Panc1 (cell line): ENCODE results near the gene PGC.

Source experiments
- CTCF ChIP-seq: fragments of 450-650 bp; IDR thresholded peaks from 2 replicates; pipeline ENCODE4 v1.5.1; 2017; ENCODE audit warnings: mild to moderate bottlenecking
- POLR2AphosphoS5 ChIP-seq: IDR thresholded peaks from 2 replicates; pipeline ENCODE4 v1.6.1; 2012; ENCODE audit warnings: mild to moderate bottlenecking, low read depth, low read length, moderate library complexity
- SIN3A ChIP-seq: IDR thresholded peaks from 2 replicates; pipeline ENCODE4 v1.6.1; 2012; ENCODE audit warnings: low read depth, mild to moderate bottlenecking, low read length, moderate library complexity, borderline replicate concordance; ENCODE audit not compliant: insufficient read depth
- TCF7L2 ChIP-seq: IDR thresholded peaks from 2 replicates; pipeline ENCODE4 v1.6.1; 2011; ENCODE audit warnings: mild to moderate bottlenecking, low read depth, low read length, inconsistent platforms
- TF ChIP-seq, protein P1 (sequence below), 2 experiments: IDR thresholded peaks; 2 replicates each; pipeline ENCODE4 v1.6.1; 2011 to 2012; ENCODE audit warnings: low read depth in 2 of 2, control low read depth in 1 of 2, low read length in 1 of 2, mild to moderate bottlenecking in 1 of 2, moderate library complexity in 1 of 2; ENCODE audit not compliant: insufficient read depth in 1 of 2

DNA sequence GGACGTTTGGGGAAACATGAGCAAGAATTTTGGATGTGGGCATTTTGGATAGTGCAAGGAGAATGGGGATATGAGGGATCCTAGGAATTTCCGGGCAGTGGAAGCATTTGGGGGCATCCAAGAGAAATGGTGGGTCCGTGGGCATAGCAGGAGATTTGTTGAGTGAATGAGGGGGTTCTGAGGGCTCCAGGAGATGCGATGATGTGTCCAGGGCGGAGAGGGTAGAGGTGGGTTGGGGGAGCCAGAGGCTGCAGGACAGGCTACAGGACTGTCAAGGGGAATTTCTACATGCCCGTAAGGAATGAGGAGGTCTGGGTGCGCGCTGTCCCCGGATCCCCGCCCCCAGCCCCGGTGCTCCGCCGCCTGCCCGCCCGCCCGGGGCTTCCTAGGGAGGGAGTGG lies 32.1 kb upstream of the PGC start:
- TF ChIP-seq CTCF, result no peak
- TF ChIP-seq, protein P1, sequence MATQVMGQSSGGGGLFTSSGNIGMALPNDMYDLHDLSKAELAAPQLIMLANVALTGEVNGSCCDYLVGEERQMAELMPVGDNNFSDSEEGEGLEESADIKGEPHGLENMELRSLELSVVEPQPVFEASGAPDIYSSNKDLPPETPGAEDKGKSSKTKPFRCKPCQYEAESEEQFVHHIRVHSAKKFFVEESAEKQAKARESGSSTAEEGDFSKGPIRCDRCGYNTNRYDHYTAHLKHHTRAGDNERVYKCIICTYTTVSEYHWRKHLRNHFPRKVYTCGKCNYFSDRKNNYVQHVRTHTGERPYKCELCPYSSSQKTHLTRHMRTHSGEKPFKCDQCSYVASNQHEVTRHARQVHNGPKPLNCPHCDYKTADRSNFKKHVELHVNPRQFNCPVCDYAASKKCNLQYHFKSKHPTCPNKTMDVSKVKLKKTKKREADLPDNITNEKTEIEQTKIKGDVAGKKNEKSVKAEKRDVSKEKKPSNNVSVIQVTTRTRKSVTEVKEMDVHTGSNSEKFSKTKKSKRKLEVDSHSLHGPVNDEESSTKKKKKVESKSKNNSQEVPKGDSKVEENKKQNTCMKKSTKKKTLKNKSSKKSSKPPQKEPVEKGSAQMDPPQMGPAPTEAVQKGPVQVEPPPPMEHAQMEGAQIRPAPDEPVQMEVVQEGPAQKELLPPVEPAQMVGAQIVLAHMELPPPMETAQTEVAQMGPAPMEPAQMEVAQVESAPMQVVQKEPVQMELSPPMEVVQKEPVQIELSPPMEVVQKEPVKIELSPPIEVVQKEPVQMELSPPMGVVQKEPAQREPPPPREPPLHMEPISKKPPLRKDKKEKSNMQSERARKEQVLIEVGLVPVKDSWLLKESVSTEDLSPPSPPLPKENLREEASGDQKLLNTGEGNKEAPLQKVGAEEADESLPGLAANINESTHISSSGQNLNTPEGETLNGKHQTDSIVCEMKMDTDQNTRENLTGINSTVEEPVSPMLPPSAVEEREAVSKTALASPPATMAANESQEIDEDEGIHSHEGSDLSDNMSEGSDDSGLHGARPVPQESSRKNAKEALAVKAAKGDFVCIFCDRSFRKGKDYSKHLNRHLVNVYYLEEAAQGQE (IDR thresholded peaks at IDR 0.05; ENCODE audit: insufficient read depth in 1 of 2, low read depth in 2 of 2, low read length in 1 of 2), result no peak
- no peak for TF ChIP-seq SIN3A
- TF ChIP-seq POLR2AphosphoS5, result no peak
- no peak for TF ChIP-seq TCF7L2
